HG03196 (cell line): ENCODE results near the gene ADRM1.

ENCODE experiments used
- ATAC-seq: cut with Tn5 transposase; IDR thresholded peaks from one replicate; pipeline ENCODE4 v1.9.1; 2021; ENCODE audit not compliant: unreplicated experiment

ADRM1 gene

GRCh38 chr20:62323146-62323979, 20.6 kb downstream of the ADRM1 start:
- ATAC-seq, result no peak

DNA sequence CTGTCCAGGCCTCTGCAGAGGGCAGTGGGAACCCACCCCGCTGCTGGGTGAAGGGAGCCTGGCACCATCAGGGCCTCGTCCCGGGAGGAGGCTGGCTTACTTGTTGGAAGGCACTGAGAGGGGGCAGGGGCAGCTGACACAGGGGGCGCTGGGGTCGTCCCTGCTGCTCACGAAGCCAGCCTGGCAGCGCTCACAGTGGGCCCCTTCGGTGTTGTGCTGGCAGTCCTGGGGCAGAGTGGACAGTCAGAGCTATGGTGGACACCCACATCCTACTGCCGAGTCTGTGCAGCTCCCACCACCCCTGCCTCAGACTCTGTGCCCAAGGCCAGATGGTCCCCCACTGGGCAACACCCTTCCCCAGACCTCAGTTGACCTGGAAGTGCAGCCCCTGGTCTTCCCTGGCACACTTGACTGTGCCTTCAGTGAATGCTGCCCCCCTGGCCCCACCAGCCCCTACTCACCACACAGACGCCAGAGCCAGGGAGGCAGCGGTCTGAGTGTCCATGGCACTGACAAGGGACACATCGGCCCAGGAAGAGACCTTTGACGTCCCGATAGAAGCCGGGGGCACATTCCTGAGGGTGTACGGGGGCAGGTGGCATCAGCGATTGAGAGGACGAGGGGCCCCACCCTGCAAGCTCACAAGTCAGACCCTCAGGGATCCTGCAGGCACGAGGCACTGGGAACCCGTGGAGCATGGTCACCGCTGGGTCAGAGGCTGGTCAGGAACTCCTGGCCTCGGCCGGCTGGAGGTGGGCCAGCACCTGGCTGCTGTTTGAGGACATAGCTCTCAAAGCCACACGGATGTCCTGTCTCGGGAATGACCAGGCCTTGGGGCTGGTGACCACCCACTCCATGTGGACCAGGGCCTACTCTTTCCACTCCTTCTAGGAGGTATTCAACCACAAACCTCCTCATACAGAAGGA, 21.4 kb downstream of the ADRM1 start:
- ATAC-seq, result no peak

GRCh38 chr20:62325172-62325905, 22.5 kb downstream of the ADRM1 start:
- no peak for ATAC-seq

GRCh38 chr20:62326559-62326958, 23.8 kb downstream of the ADRM1 start:
- no peak for ATAC-seq

GRCh38 chr20:62326959-62327725, 24.3 kb downstream of the ADRM1 start:
- no peak for ATAC-seq

DNA sequence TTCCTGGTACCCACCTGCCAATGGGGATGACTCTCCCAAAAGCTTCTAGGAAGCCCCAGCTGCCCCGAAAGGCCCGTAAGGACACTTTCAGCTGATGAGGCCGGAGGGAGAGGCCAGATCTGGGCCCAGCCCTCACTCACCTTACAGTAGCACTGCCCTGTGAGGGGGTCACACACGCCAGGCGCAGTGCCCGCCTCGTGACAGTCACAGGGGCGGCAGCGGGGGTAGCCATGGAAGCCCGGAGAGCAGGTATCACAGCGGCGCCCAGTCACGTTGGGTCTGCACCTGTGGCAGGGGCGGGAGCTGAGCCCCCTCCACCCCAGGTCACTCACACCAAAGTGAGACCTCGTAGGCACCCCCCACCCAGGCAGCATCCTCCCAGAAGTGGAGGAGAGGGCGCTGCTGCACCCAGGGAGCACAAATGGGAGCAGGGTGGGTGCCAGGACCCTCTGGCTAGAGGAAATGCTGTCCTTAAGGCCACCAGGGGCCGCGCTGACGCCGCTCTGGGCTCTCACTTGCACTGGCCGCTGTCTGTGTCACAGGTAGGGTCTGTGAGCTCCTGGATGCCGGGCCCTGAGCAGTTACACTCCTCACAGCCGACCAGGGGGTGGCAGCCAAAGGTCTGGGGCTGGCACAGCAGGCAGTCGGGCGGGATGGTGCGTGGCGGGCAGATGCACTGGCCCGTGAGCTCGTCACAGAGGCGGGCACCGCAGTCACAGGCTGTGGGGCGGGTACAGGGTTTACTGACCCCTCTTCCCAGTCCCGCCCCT, 25.1 kb downstream of the ADRM1 start:
- no peak for ATAC-seq

- ATAC-seq, result no peak
Measured at GRCh38 chr20:62328684-62329388, 26.0 kb downstream of the ADRM1 start.

DNA sequence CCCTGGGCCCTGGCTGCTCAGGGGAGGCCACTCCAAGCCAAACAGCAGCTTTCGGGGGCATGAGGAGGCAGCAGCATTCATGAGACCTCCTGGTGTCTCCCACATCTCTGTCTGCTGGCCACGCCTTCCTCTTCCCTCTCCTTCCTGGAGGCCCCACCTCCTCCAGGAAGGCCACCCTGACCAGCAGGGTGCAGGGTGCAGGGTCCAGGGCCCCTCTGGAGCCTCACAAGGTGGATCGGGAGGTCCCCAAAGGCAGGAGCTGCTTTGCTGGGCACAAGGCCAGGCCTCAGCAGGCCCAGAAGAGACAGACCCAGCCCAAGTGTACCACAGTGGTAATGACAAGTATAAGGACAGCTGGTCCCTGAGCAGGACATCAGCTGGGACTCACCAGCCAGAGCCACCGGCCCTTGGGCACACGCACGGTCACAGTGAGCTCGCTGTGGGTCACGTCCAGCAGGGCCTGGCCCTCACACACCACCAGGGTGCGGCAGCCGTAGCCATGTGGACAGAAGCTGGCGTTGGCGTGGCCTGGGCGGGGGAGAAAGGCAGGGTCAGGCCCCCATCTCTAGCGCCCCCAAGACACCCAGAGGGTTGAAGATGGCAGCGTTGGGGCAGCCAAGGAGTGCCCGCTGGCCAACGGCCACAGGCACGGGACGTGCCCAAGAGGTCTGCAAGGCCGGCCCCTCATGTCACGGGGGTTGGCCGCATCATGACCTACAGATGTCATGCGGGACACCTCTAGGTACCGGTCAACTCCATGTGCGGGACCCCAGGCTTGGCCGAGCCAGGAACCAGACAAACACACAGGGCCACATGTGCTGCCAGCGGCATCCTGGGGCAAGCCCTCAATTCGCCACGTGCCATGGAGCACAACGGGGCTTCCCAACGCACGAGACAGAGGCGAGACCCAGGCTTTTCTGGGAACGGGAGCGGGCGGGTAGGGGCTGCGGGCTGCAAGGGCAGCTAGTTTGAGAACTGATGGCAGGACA, 26.9 kb downstream of the ADRM1 start:
- no peak for ATAC-seq

- no peak for ATAC-seq
Measured at GRCh38 chr20:62330576-62331317, 27.9 kb downstream of the ADRM1 start.

DNA sequence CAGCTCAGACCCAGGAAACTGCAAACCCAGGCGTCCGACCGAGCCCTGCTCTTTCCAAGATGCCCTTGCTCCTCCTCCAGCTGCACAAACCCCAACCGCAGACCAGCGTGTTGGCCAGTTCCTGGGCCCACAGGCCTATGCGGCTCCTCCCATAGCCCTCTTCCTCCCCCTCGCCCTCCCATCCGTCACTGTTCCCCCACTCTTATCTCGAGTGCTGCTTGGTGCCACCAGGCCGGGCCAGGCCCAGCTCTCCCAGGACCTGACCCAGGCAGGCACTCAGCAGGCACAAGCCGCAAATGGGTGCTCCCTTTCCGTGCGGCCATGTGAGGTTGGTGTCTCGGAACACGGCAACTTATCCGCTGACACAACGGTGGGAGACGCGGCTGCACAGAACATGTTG, 28.6 kb downstream of the ADRM1 start:
- no peak for ATAC-seq

- ATAC-seq, result no peak
Measured at GRCh38 chr20:62332421-62332820, 29.6 kb downstream of the ADRM1 start.

- no peak for ATAC-seq
Measured at GRCh38 chr20:62332989-62333819, 30.4 kb downstream of the ADRM1 start.

GRCh38 chr20:62333820-62334595, 31.2 kb downstream of the ADRM1 start:
- no peak for ATAC-seq

DNA sequence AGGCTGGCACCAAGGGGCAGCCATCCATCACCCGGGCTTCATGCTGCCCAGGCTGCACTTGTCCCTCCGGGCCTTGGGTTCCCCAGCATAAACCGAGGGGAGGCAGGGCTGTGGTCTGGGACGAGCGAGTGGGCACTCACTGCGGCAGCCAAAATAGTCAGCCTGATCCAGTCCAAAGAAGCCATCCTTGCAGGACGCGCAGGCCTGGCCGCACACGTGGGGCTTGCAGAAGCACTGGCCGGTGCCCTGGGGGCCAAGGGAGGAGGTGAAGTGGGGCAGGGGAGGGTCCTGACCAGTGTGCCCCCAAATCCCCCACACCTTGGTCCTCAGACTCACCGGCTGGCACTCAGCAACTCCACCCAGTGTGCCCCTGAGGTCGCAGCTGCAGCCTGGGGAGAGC, 32.1 kb downstream of the ADRM1 start:
- no peak for ATAC-seq

DNA sequence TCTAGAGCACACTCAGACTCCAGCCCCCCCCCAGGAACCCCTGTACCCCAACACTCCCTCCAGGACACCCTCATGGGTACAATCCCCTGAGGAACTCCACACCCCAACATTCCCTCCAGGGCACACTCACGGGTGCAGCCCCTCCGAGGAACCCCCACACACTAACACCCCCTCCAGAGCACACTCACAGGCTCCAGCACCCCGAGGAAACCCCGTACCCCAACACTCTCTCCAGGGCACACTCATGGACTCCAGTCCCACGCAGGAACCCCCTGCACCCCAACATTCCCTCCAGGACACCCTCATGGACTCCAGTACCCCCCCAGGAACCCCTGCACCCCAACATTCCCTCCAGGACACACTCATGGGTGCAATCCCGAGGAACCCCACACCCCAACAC, 32.7 kb downstream of the ADRM1 start:
- ATAC-seq, result no peak

DNA sequence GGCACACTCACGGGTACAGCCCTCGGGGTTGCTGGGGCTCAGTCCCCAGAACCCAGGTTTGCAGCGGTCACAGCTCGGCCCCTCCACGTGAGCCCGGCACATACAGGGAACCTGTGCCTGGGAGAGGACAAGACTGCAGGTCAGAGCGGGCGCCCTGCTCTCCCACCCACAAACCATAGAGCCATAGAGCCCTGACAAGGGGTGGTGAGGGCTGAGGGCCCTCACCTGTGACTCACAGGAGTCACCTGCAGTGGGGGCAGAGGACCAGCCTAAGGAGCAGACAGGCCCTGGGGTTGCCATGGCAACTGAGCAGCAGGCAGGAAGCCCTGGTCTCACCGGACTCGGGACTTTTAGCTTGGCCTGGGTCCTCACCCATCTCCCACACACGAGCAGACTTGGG, 33.5 kb downstream of the ADRM1 start:
- ATAC-seq, result no peak
